Esophagus muscularis mucosa (tissue), 4 donors: Measurements from ENCODE around the gene GTF3C1. TPM values are rescaled to one million over a fixed set of nuclear protein-coding genes. Genes with fewer than 3 reads are reported as not detected.

Experiments used
- DNase-seq: peaks from one replicate; pipeline ENCODE4 v3.0.0-alpha.2; 2017; ENCODE audit errors: extremely low spot score
- H3K27ac ChIP-seq, 4 donors: fragments of 200-600 bp; sonication (generic); replicated peaks in 1 of 4; 1 replicate in 3 of 4; 2 replicates in 1 of 4; pipeline ENCODE4 v1.5.1; 2016 to 2019; ENCODE audit warnings: mild to moderate bottlenecking in 1 of 4
- H3K27me3 ChIP-seq, 4 donors: fragments of 200-600 bp; sonication (generic); one replicate each; pipeline versions ENCODE4 v1.5.1 to v1.6.0; 2016 to 2019
- H3K36me3 ChIP-seq, 4 donors: fragments of 200-600 bp; sonication (generic); one replicate each; pipeline ENCODE4 v1.5.1; 2016 to 2019
- H3K4me1 ChIP-seq, 4 donors: fragments of 200-600 bp; sonication (generic); one replicate each; pipeline ENCODE4 v1.5.1; 2016 to 2019
- H3K4me3 ChIP-seq, 4 donors: fragments of 200-600 bp; sonication (generic); 1 replicate in 2 of 4; 2 replicates in 2 of 4; pipeline ENCODE4 v1.5.1; 2016 to 2019; ENCODE audit warnings: mild to moderate bottlenecking in 4 of 4, moderate library complexity in 1 of 4
- H3K9me3 ChIP-seq, 4 donors: fragments of 200-600 bp; sonication (generic); 1 replicate in 3 of 4; 2 replicates in 1 of 4; pipeline ENCODE4 v1.5.1; 2016 to 2019
- EP300 ChIP-seq: sonication (generic); formaldehyde crosslinking; IDR thresholded peaks from one replicate; pipeline ENCODE4 v1.6.1; 2017; ENCODE audit warnings: antibody characterized with exemption
- POLR2A ChIP-seq: fragments of 450-650 bp; IDR thresholded peaks from one replicate; pipeline ENCODE4 v1.6.1; 2017; ENCODE audit warnings: antibody characterized with exemption, moderate library complexity, mild to moderate bottlenecking, low read depth
- POLR2AphosphoS5 ChIP-seq, 2 donors: sonication (generic); formaldehyde crosslinking; IDR thresholded peaks; one replicate each; pipeline ENCODE4 v1.6.1; 2017; ENCODE audit warnings: antibody characterized with exemption in 2 of 2
- whole genome bisulfite sequencing: methylation state at CpG from one replicate; pipeline ENCODE4 v1.1.5; 2018; 5-methylcytosine and 5-hydroxymethylcytosine counted together
- intact Hi-C: fragments of 100-400 bp; cut with DNase I; formaldehyde crosslinking; loops from one replicate; pipeline ENCODE4 v1.15.1; 2023
- total RNA-seq, 4 donors: library from RNA; depleted of rRNA; stranded (reverse); fragments of >200 nt; gene quantifications; one replicate each; pipeline versions ENCODE4 v1.1.0 to v1.2.1, GENCODE V29; 2016
- TF ChIP-seq, protein P1 (sequence below), 3 experiments: fragments of 200-600 bp in 2 of 3; fragments of 450-650 bp in 1 of 3; sonication (generic) in 2 of 3; IDR thresholded peaks; one replicate each; pipeline ENCODE4 v1.5.1; 2017 to 2019; ENCODE audit warnings: antibody characterized with exemption in 3 of 3, mild to moderate bottlenecking in 2 of 3, moderate library complexity in 1 of 3

GTF3C1 gene
- total RNA-seq, 4 donors from 2014 or later: 37.6 to 65.4 (median 54.8) TPM

DNA sequence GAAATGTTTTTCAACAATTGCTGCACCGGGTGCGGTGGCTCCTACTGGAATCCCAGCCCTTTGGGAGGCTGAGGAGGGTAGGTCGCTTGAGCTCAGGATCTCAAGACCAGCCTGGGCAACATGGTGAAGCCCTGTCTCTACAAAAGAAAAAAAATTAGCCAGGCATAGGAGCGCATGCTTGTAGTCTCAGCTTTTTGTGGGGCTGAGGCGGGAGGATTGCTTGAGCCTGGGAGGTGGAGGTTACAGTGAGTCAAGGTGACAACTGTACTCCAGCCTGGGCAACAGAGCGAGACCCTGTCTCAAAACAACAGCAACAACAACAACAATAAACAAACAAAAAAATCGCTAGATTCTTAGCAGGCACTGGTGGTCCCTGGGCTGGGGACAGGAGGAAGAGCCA lies 119.2 kb downstream of the GTF3C1 start:
- no peak for TF ChIP-seq POLR2A
- no peak for TF ChIP-seq EP300
- TF ChIP-seq, protein P1, sequence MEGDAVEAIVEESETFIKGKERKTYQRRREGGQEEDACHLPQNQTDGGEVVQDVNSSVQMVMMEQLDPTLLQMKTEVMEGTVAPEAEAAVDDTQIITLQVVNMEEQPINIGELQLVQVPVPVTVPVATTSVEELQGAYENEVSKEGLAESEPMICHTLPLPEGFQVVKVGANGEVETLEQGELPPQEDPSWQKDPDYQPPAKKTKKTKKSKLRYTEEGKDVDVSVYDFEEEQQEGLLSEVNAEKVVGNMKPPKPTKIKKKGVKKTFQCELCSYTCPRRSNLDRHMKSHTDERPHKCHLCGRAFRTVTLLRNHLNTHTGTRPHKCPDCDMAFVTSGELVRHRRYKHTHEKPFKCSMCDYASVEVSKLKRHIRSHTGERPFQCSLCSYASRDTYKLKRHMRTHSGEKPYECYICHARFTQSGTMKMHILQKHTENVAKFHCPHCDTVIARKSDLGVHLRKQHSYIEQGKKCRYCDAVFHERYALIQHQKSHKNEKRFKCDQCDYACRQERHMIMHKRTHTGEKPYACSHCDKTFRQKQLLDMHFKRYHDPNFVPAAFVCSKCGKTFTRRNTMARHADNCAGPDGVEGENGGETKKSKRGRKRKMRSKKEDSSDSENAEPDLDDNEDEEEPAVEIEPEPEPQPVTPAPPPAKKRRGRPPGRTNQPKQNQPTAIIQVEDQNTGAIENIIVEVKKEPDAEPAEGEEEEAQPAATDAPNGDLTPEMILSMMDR (IDR thresholded peaks at IDR 0.05): no peak
- TF ChIP-seq POLR2AphosphoS5 (IDR thresholded peaks at IDR 0.05): no peak
- Histone ChIP-seq H3K27me3 (peaks cover 0 to 61% (median 0%) of the 10 kb centered on the region in 4 donors), H3K4me1 (no peaks in the 10 kb centered on the region), H3K36me3 (no peaks in the 10 kb centered on the region), H3K27ac (no peak overlapping the region), H3K4me3 (no peak overlapping the region), H3K9me3 (no peaks in the 10 kb centered on the region)
- 87% methylated on average over 6 of the region's 7 CpGs for WGBS
- DNase-seq: no peak
- intact Hi-C loops: no loop called here

DNA sequence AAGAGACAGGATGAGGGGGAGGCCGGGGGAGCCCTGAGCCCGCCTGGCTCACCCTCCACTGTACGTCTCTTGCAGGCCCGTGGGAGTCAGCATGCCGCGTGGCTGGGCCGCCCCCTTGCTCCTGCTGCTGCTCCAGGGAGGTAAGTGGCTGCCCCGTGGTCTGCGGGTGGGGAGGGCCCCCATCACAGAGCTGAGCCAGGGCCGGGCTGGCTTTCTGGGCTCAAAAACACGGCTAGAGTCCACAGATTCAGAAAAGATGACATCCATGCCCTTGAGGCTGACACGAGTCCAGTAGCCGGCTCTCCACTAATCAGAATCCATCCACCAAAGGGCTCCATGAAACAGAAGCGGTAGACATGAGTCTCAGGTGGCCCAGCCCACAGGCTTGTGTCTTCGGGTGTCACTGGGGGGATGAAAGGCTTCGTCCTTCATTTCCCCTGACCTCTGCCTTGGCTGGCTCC lies 119.7 kb downstream of the GTF3C1 start:
- H3K27me3 ChIP-seq: peaks cover 0 to 61% (median 0%) of the 10 kb centered on the region in 4 donors
- no peaks in the 10 kb centered on the region for H3K4me1 ChIP-seq
- no peaks in the 10 kb centered on the region for H3K9me3 ChIP-seq
- H3K27ac ChIP-seq: no peak overlapping the region
- no peak overlapping the region for H3K4me3 ChIP-seq
- intact Hi-C loops: no loop called here
- peak; percentile 85 for DNase-seq
- WGBS: 76% methylated on average over 14 of the region's 16 CpGs
- no peaks in the 10 kb centered on the region for H3K36me3 ChIP-seq
- TF ChIP-seq POLR2A (no peak), EP300 (no peak), POLR2AphosphoS5 (IDR thresholded peaks at IDR 0.05) (no peak)
- TF ChIP-seq, protein P1 (IDR thresholded peaks at IDR 0.05): no peak

DNA sequence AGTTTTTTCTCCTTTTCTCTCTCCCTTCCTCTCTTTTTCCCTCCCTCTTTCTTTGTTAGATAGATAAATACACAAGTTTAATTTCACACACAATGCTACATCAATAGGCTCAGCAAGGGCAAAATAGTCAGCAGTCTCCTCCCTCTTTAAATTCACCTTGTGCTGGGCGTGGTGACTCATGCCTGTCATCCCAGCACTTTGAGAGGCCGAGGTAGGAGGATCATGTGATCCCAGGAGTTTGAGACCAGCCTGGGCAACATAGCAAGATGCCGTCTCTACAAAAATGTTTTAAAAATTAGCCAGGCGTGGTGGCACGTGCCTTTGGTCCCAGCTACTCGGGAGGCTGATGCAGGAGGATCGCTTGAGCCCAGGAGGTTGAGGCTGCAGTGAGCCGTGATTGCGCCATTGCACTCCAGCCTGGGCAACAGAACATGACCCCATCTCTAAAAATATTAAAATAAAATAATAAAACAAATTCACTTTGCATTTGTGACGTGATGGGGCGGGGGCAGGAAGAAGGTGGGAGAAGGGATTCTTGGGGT lies 120.3 kb downstream of the GTF3C1 start:
- Histone ChIP-seq H3K27ac (no peak overlapping the region), H3K4me1 (no peaks in the 10 kb centered on the region), H3K36me3 (no peaks in the 10 kb centered on the region), H3K4me3 (no peak overlapping the region), H3K27me3 (peaks cover 0 to 56% (median 0%) of the 10 kb centered on the region in 4 donors), H3K9me3 (no peaks in the 10 kb centered on the region)
- TF ChIP-seq POLR2A (no peak), POLR2AphosphoS5 (IDR thresholded peaks at IDR 0.05) (no peak), EP300 (no peak)
- TF ChIP-seq, protein P1 (IDR thresholded peaks at IDR 0.05): no peak
- DNase-seq: peak; percentile 70
- intact Hi-C loops: no loop called here
- 88% methylated on average over 11 of the region's 11 CpGs for WGBS

DNA sequence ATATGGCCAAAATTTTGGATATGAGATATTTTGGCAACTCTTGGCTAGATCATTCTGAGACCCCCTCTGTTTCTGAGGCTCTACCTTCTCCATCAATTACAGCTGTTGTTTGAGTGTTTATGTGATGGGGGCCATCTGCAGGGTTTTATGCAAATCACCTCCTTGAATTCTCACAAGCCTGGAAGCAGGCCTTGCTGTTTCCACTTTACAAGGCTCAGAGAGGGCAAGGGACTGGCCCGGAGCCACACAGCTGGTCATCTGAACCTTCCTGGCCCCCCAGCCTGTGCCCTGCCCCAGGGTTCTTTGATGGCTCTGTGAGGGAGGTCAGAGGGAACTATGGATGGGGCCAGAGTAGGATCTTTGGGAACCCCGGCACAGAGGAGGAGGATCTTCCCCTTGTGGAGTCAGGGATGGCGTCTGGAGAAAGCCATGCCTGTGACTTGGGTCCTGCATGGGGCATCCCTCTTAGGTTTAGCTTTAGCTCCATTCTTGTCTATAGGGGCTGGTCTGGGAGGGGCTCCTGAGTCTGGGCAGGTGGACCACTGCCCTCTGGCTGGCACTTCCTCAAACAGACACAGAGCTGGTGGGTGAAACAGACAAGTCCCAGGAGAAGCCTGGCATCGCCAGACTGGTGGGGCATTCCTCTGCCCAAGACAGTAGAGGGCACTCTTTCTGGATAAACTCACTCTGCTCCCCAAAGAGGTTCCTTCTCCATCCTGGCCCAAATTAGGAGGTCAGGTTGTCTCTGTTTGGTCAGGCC lies 121.5 kb downstream of the GTF3C1 start:
- intact Hi-C loops: no loop called here
- Histone ChIP-seq H3K27me3 (peaks cover 0 to 49% (median 0%) of the 10 kb centered on the region in 4 donors), H3K4me1 (no peaks in the 10 kb centered on the region), H3K4me3 (no peak overlapping the region), H3K9me3 (peaks cover 0 to 4% (median 0%) of the 10 kb centered on the region in 4 donors), H3K27ac (no peak overlapping the region), H3K36me3 (no peaks in the 10 kb centered on the region)
- TF ChIP-seq POLR2AphosphoS5 (IDR thresholded peaks at IDR 0.05) (no peak), EP300 (no peak), POLR2A (no peak)
- TF ChIP-seq, protein P1 (IDR thresholded peaks at IDR 0.05): no peak
- WGBS: 92% methylated on average over 2 of the region's 4 CpGs
- DNase-seq: peak; percentile 24
